Measurements from ENCODE around the gene NHLRC4. TPM values are rescaled to one million over a fixed set of nuclear protein-coding genes. Genes with fewer than 3 reads are reported as not detected.

NHLRC4 gene
- total and polyA plus RNA-seq, 4 donors, result 2.3 to 8.6 (median 5.7) TPM

- H3K36me3 ChIP-seq (ENCODE audit: control insufficient read depth in 4 of 4, insufficient read depth in 4 of 4, low read length in 4 of 4), result no peaks in the 10 kb centered on the region
- ATAC-seq (ENCODE audit: insufficient read depth, low FRiP score), result peak; percentile 87
Observed at GRCh38 chr16:588889-589657, 22.3 kb downstream of the NHLRC4 start.

GRCh38 chr16:589658-590187 lies 22.9 kb downstream of the NHLRC4 start, which contains the start of gene RAB40C:
Gene RAB40C (plus strand): TSS chr16:590066. CDS start chr16:590292, 226 bp downstream.
- H3K36me3 ChIP-seq (ENCODE audit: control insufficient read depth in 4 of 4, insufficient read depth in 4 of 4, low read length in 4 of 4), result peaks cover 0 to 4% (median 0%) of the 10 kb centered on the region in 4 donors
- peak; percentile 6 for TF ChIP-seq CTCF (IDR thresholded peaks at IDR 0.05; ENCODE audit: control extremely low read depth, extremely low read depth)
- peak within 1 kb of the TSS; percentile 94 to 99 for H3K27ac ChIP-seq (ENCODE audit: low read depth in 1 of 2, low read length in 1 of 2)
- peak within 1 kb of the TSS; percentile 84 for H3K4me3 ChIP-seq
- no peaks in the 10 kb centered on the region for H3K9me3 ChIP-seq (ENCODE audit: control insufficient read depth in 4 of 4, insufficient read depth in 3 of 4, low read length in 3 of 4)
- DNase-seq (peak; percentile 98 to 99 (median 99)), ATAC-seq (ENCODE audit: insufficient read depth, low FRiP score) (peak; percentile 87)
- no peaks in the 10 kb centered on the region for H3K27me3 ChIP-seq (ENCODE audit: control insufficient read depth in 3 of 3, insufficient read depth in 3 of 3, low read length in 2 of 3)
- H3K9ac ChIP-seq (ENCODE audit: insufficient read depth in 1 of 2, low read length in 2 of 2), result peak within 1 kb of the TSS; percentile 63 to 71
- peaks cover 0 to 53% (median 25%) of the 10 kb centered on the region in 5 donors for H3K4me1 ChIP-seq (ENCODE audit: control insufficient read depth in 5 of 5, insufficient read depth in 5 of 5, low read length in 5 of 5)
- 0 to 1% methylated on average over 40 to 67 of the region's 67 CpGs for WGBS, 2 donors

More at GRCh38 chr16:588889-589657, 22.3 kb downstream of the NHLRC4 start:
- Histone ChIP-seq H3K27ac (ENCODE audit: low read depth in 1 of 2, low read length in 1 of 2) (peak overlapping the region; percentile 94 to 99), H3K9me3 (ENCODE audit: control insufficient read depth in 4 of 4, insufficient read depth in 3 of 4, low read length in 3 of 4) (no peaks in the 10 kb centered on the region), H3K9ac (ENCODE audit: insufficient read depth in 1 of 2, low read length in 2 of 2) (peak overlapping the region; percentile 56 to 63), H3K4me1 (ENCODE audit: control insufficient read depth in 5 of 5, insufficient read depth in 5 of 5, low read length in 5 of 5) (peaks cover 0 to 53% (median 25%) of the 10 kb centered on the region in 5 donors), H3K4me3 (peak overlapping the region; percentile 84), H3K27me3 (ENCODE audit: control insufficient read depth in 3 of 3, insufficient read depth in 3 of 3, low read length in 2 of 3) (no peaks in the 10 kb centered on the region)
- peak; percentile 98 for DNase-seq
- 1% methylated on average over 83 to 107 of the region's 107 CpGs for WGBS, 2 donors
- no peak for TF ChIP-seq CTCF (IDR thresholded peaks at IDR 0.05; ENCODE audit: control extremely low read depth, extremely low read depth)

GRCh38 chr16:590188-590814 lies 23.5 kb downstream of the NHLRC4 start:
- Histone ChIP-seq H3K4me3 (peak overlapping the region; percentile 71), H3K27me3 (ENCODE audit: control insufficient read depth in 3 of 3, insufficient read depth in 3 of 3, low read length in 2 of 3) (no peaks in the 10 kb centered on the region), H3K4me1 (ENCODE audit: control insufficient read depth in 5 of 5, insufficient read depth in 5 of 5, low read length in 5 of 5) (peaks cover 0 to 53% (median 25%) of the 10 kb centered on the region in 5 donors), H3K9ac (ENCODE audit: insufficient read depth in 1 of 2, low read length in 2 of 2) (peak overlapping the region in 1 of 2 donors; percentile 71), H3K36me3 (ENCODE audit: control insufficient read depth in 4 of 4, insufficient read depth in 4 of 4, low read length in 4 of 4) (peaks cover 0 to 4% (median 0%) of the 10 kb centered on the region in 4 donors), H3K9me3 (ENCODE audit: control insufficient read depth in 4 of 4, insufficient read depth in 3 of 4, low read length in 3 of 4) (no peaks in the 10 kb centered on the region), H3K27ac (ENCODE audit: low read depth in 1 of 2, low read length in 1 of 2) (peak overlapping the region; percentile 73 to 92)
- WGBS, 2 donors, result 0 to 1% methylated on average over 58 to 71 of the region's 71 CpGs
- peak in 2 of 3 donors; percentile 40 to 44 for DNase-seq
- TF ChIP-seq CTCF (IDR thresholded peaks at IDR 0.05; ENCODE audit: control extremely low read depth, extremely low read depth), result no peak
- ATAC-seq (ENCODE audit: insufficient read depth, low FRiP score), result no peak

Measured in lung (tissue), 12 donors.